H1 (cell line): ENCODE measurements around the gene GSE1. TPM values are rescaled to one million over a fixed set of nuclear protein-coding genes. Genes with fewer than 3 reads are reported as not detected.

Experiments
- CTCF ChIA-PET: fragments of 300-600 bp; sonication (Branson Sonifier 250); formaldehyde crosslinking; loops from one replicate; lab custom pipeline; 2021; ENCODE audit not compliant: partially characterized antibody; lab: Charles Lee
- POLR2A ChIA-PET: fragments of 300-600 bp; sonication (Branson Sonifier 250); formaldehyde crosslinking; loops from one replicate; lab custom pipeline; 2021; ENCODE audit warnings: inconsistent platforms; ENCODE audit not compliant: partially characterized antibody; lab: Charles Lee
- DNase-seq, 2 experiments: peaks; one replicate each; pipeline versions ENCODE4 v3.0.0 to v3.0.0-alpha.2; 2010 to 2022; ENCODE audit warnings: low spot score in 2 of 2, low read depth in 1 of 2, mixed read lengths in 1 of 2
- FAIRE-seq: peaks from 2 replicates; lab custom pipeline; 2011; peaks lifted over from hg19 to GRCh38; lab: Jason Lieb, UNC
- H2AFZ ChIP-seq: 2 replicates; pipeline ENCODE4 v1.8.1; 2012; ENCODE audit warnings: low read length, inconsistent platforms
- H2AK5ac ChIP-seq: 2 replicates; pipeline ENCODE4 v1.6.1; 2013; ENCODE audit warnings: low read depth, low read length
- H2BK120ac ChIP-seq: replicated peaks from 2 replicates; pipeline ENCODE3; 2013; ENCODE audit warnings: low read depth, low read length, inconsistent platforms
- H2BK12ac ChIP-seq: 2 replicates; pipeline ENCODE4 v1.6.1; 2013; ENCODE audit warnings: low read depth, low read length
- H2BK15ac ChIP-seq: 2 replicates; pipeline ENCODE4 v1.6.1; 2013; ENCODE audit warnings: low read length
- H2BK20ac ChIP-seq: 2 replicates; pipeline ENCODE4 v1.6.1; 2013; ENCODE audit warnings: low read length
- H2BK5ac ChIP-seq: 2 replicates; pipeline ENCODE4 v1.6.1; 2013; ENCODE audit warnings: low read depth, low read length
- H3K14ac ChIP-seq: 2 replicates; pipeline ENCODE4 v1.6.1; 2013; ENCODE audit warnings: inconsistent platforms; ENCODE audit not compliant: insufficient read length
- H3K18ac ChIP-seq: 2 replicates; pipeline ENCODE4 v1.6.1; 2013; ENCODE audit warnings: low read length; ENCODE audit errors: extremely low read depth
- H3K23ac ChIP-seq: 2 replicates; pipeline ENCODE4 v1.6.1; 2013; ENCODE audit warnings: inconsistent platforms; ENCODE audit not compliant: insufficient read length
- H3K23me2 ChIP-seq: 2 replicates; pipeline ENCODE4 v1.6.1; 2013; ENCODE audit warnings: low read depth, low read length
- H3K27ac ChIP-seq: 2 replicates; pipeline ENCODE4 v1.6.1; 2011; ENCODE audit warnings: low read depth, low read length, inconsistent platforms
- H3K27me3 ChIP-seq, 4 experiments: replicated peaks in 1 of 4; 1 replicate in 1 of 4; 2 replicates in 3 of 4; pipeline versions ENCODE4 v1.6.1 to v1.8.1; 2011 to 2013; ENCODE audit warnings: low read length in 3 of 4, mild to moderate bottlenecking in 3 of 4, inconsistent platforms in 2 of 4, mixed read lengths in 2 of 4, moderate library complexity in 1 of 4; ENCODE audit not compliant: control insufficient read depth in 3 of 4, insufficient read depth in 3 of 4; ENCODE audit errors: extremely low read depth in 1 of 4
- H3K36me3 ChIP-seq, 4 experiments: 2 replicates each; pipeline versions ENCODE4 v1.6.1 to v1.8.1; 2011 to 2013; ENCODE audit warnings: mild to moderate bottlenecking in 4 of 4, low read length in 3 of 4, moderate library complexity in 2 of 4, control low read depth in 1 of 4, inconsistent platforms in 1 of 4; ENCODE audit not compliant: insufficient read depth in 4 of 4, control insufficient read depth in 2 of 4
- H3K4ac ChIP-seq: replicated peaks from 2 replicates; pipeline ENCODE3; 2013; ENCODE audit warnings: low read length, low read depth, mixed read lengths, inconsistent platforms; ENCODE audit not compliant: insufficient read length
- H3K4me1 ChIP-seq, 4 experiments: replicated peaks in 1 of 4; 1 replicate in 1 of 4; 2 replicates in 3 of 4; pipeline versions ENCODE4 v1.6.1 to v1.8.1; 2011 to 2013; ENCODE audit warnings: low read length in 3 of 4, inconsistent platforms in 2 of 4, mixed read lengths in 1 of 4; ENCODE audit not compliant: insufficient read depth in 4 of 4, control insufficient read depth in 3 of 4
- H3K4me2 ChIP-seq, 2 experiments: 2 replicates each; pipeline versions ENCODE4 v1.6.1 to v1.8.1; 2011 to 2013; ENCODE audit warnings: low read depth in 2 of 2, low read length in 2 of 2, control low read depth in 1 of 2, inconsistent platforms in 1 of 2, mild to moderate bottlenecking in 1 of 2; ENCODE audit not compliant: insufficient read depth in 1 of 2
- H3K4me3 ChIP-seq, 4 experiments: fragments of 200-600, 300-600 bp in 1 of 4; sonication (generic), shearing (Covaris generic), sonication (Bioruptor Twin) in 1 of 4; 2 replicates each; pipeline versions ENCODE4 v1.5.1 to v1.8.1; 2011 to 2016; ENCODE audit warnings: low read length in 4 of 4, low read depth in 3 of 4, control low read depth in 2 of 4, inconsistent platforms in 2 of 4, mild to moderate bottlenecking in 2 of 4, mixed read lengths in 1 of 4, moderate library complexity in 1 of 4; ENCODE audit not compliant: insufficient read depth in 2 of 4; ENCODE audit errors: extremely low read depth in 1 of 4
- H3K56ac ChIP-seq: replicated peaks from 2 replicates; pipeline ENCODE3; 2013; ENCODE audit warnings: low read depth, mild to moderate bottlenecking, mixed read lengths, low read length, inconsistent platforms; ENCODE audit not compliant: insufficient read length
- H3K79me1 ChIP-seq: 2 replicates; pipeline ENCODE4 v1.6.1; 2013; ENCODE audit warnings: low read depth, low read length, control low read depth
- H3K79me2 ChIP-seq, 2 experiments: 2 replicates each; pipeline versions ENCODE4 v1.6.1 to v1.8.1; 2012 to 2013; ENCODE audit warnings: low read length in 2 of 2, mild to moderate bottlenecking in 2 of 2, inconsistent platforms in 1 of 2; ENCODE audit not compliant: insufficient read depth in 2 of 2, control insufficient read depth in 1 of 2
- H3K9ac ChIP-seq, 4 experiments: replicated peaks in 1 of 4; 1 replicate in 1 of 4; 2 replicates in 3 of 4; pipeline versions ENCODE4 v1.6.1 to v1.8.1; 2011 to 2013; ENCODE audit warnings: low read depth in 3 of 4, low read length in 3 of 4, control low read depth in 2 of 4, mild to moderate bottlenecking in 2 of 4, moderate library complexity in 2 of 4, inconsistent platforms in 1 of 4; ENCODE audit errors: extremely low read depth in 1 of 4
- H3K9me3 ChIP-seq, 2 experiments: 2 replicates each; pipeline versions ENCODE4 v1.6.1 to v1.8.1; 2012 to 2013; ENCODE audit warnings: mild to moderate bottlenecking in 2 of 2, moderate library complexity in 2 of 2, control low read depth in 1 of 2, inconsistent platforms in 1 of 2, low read depth in 1 of 2, low read length in 1 of 2, mixed read lengths in 1 of 2; ENCODE audit not compliant: insufficient read depth in 2 of 2
- H4K20me1 ChIP-seq, 2 experiments: replicated peaks in 1 of 2; 2 replicates each; pipeline versions ENCODE3 to v1.8.1; 2011 to 2013; ENCODE audit warnings: inconsistent platforms in 2 of 2, low read length in 2 of 2, mild to moderate bottlenecking in 1 of 2; ENCODE audit not compliant: insufficient read depth in 2 of 2, control insufficient read depth in 1 of 2
- H4K5ac ChIP-seq: 2 replicates; pipeline ENCODE4 v1.6.1; 2013; ENCODE audit warnings: low read length, low read depth, mixed read lengths, inconsistent platforms; ENCODE audit not compliant: insufficient read length
- H4K8ac ChIP-seq: 2 replicates; pipeline ENCODE4 v1.8.0; 2013; ENCODE audit warnings: mild to moderate bottlenecking, moderate library complexity, low read length, inconsistent platforms; ENCODE audit not compliant: insufficient read depth; ENCODE audit errors: extremely low read depth
- H4K91ac ChIP-seq: replicated peaks from 2 replicates; pipeline ENCODE3; 2013; ENCODE audit warnings: low read length, mixed read lengths, inconsistent platforms; ENCODE audit not compliant: insufficient read length
- CEBPB ChIP-seq: IDR thresholded peaks from 2 replicates; pipeline ENCODE4 v1.6.1; 2012; ENCODE audit warnings: low read depth, low read length
- CHD2 ChIP-seq: IDR thresholded peaks from 2 replicates; pipeline ENCODE4 v1.6.1; 2012; ENCODE audit warnings: low read length, improper control_type of control experiment
- JUN ChIP-seq: IDR thresholded peaks from 2 replicates; pipeline ENCODE4 v1.6.1; 2011; ENCODE audit warnings: low read depth, mild to moderate bottlenecking, improper control_type of control experiment, low read length
- SIRT6 ChIP-seq: IDR thresholded peaks from one replicate; pipeline ENCODE4 v1.7.1; 2012; ENCODE audit warnings: low read length, inconsistent platforms
- SUZ12 ChIP-seq: fragments of 200-600 bp; sonication (generic); IDR thresholded peaks from 2 replicates; pipeline ENCODE4 v1.6.1; 2012; ENCODE audit warnings: mild to moderate bottlenecking, inconsistent platforms, low read length, moderate library complexity, mixed read lengths
- WGBS, 2 experiments: shearing (Covaris generic) in 1 of 2; methylation state at CpG; one replicate each; pipeline versions ENCODE4 v1.1.6 to v1.1.7; 2013 to 2015; ENCODE audit warnings: low lambda C conversion rate in 2 of 2, mixed read lengths in 2 of 2, inconsistent platforms in 1 of 2, low coverage in 1 of 2, missing lambda C conversion rate in 1 of 2; ENCODE audit not compliant: insufficient replicate concordance in 2 of 2, insufficient coverage in 1 of 2, insufficient read length in 1 of 2; ENCODE audit errors: extremely low coverage in 1 of 2, missing lambda C conversion rate in 1 of 2; 5-methylcytosine and 5-hydroxymethylcytosine counted together
- polyA plus RNA-seq, 7 experiments: library from polyadenylated mRNA; depleted of rRNA in 3 of 7; stranded (reverse) in 5 of 7; unstranded in 2 of 7; fragments of >200 nt in 5 of 7; fragments of 200-250 nt in 2 of 7; gene quantifications; 1 replicate in 5 of 7; 2 replicates in 1 of 7; 4 replicates in 1 of 7; pipeline versions ENCODE4 v1.2.1 to v1.2.3, GENCODE V29; 2011 to 2013; ENCODE audit warnings: missing spikeins in 2 of 7, mixed read lengths in 2 of 7
- total RNA-seq: library from RNA; stranded (reverse); fragmentation: NEBNext Ultra II Directional; extraction: Animal tissue kit (Norgen Biotek cat#: 25700); gene quantifications from 2 replicates; pipeline ENCODE4 v1.2.1, GENCODE V29; 2021

The GSE1 gene
- total and polyA plus RNA-seq, 2 of the 8 experiments (the other 6 are each of a cell fraction or from before 2014, with no cell fraction given): 26.0 to 65.6 TPM

- CTCF ChIA-PET: interaction anchor here (1.4 to 4.4 kb wide), 3 partner anchors 12 to 183 kb away, joined by 4 to 20 read pairs (median 15); no protein-coding TSS in a partner anchor
- H3K14ac ChIP-seq: no peak overlapping the region
- peaks cover 3% of the 10 kb centered on the region for H3K79me1 ChIP-seq
- DNase-seq (no peak), FAIRE-seq (no peak)
- POLR2A ChIA-PET: interaction anchor here (1.2 kb wide), 1 partner anchor 26 kb away, joined by 3 read pairs; no protein-coding TSS in a partner anchor
- H3K4ac ChIP-seq: no peak overlapping the region
- H4K8ac ChIP-seq: no peak overlapping the region
- H2BK12ac ChIP-seq: peak overlapping the region; percentile 30; the same call in 1 of the 2 replicates
- TF ChIP-seq CEBPB: no peak
- no peak for TF ChIP-seq SIRT6
- TF ChIP-seq SUZ12: no peak
- no peak for TF ChIP-seq JUN
- no peak for TF ChIP-seq CHD2
- H4K20me1 ChIP-seq: no peaks in the 10 kb centered on the region
- no peak overlapping the region for H3K4me3 ChIP-seq
- H2AK5ac ChIP-seq: peak overlapping the region; percentile 79; the same call in 1 of the 2 replicates
- H3K23me2 ChIP-seq: peaks cover 1% of the 10 kb centered on the region; the same call in 1 of the 2 replicates
- no peak overlapping the region for H3K27ac ChIP-seq
- H3K36me3 ChIP-seq: no peaks in the 10 kb centered on the region; a peak in 1 of 8 replicates
- no peak overlapping the region for H2BK15ac ChIP-seq
- peaks cover 0 to 33% of the 10 kb centered on the region in 2 experiments; a peak in 2 of 4 replicates for H3K79me2 ChIP-seq
- no peak overlapping the region for H2BK20ac ChIP-seq
- no peak overlapping the region for H3K4me2 ChIP-seq
- H4K5ac ChIP-seq: no peak overlapping the region
- H3K4me1 ChIP-seq: peaks cover 10 to 72% (median 62%) of the 10 kb centered on the region in 4 experiments
- H3K18ac ChIP-seq: no peak overlapping the region
- WGBS, 2 experiments: 93% methylated on average over 11 of the region's 11 CpGs; no CpG with 5 or more reads in 1 of the 2 experiments
- no peak overlapping the region for H4K91ac ChIP-seq
- no peak overlapping the region for H2BK5ac ChIP-seq
- peaks cover 0 to 6% (median 3%) of the 10 kb centered on the region in 4 experiments; a peak in 2 of 7 replicates for H3K27me3 ChIP-seq
- no peak overlapping the region for H2AFZ ChIP-seq
- H3K23ac ChIP-seq: no peak overlapping the region
- H3K56ac ChIP-seq: no peak overlapping the region
- no peak overlapping the region for H3K9ac ChIP-seq
- H2BK120ac ChIP-seq: peak overlapping the region; percentile 6
- H3K9me3 ChIP-seq: no peaks in the 10 kb centered on the region
Observed at GRCh38 chr16:85604145-85604705, 8.9 kb upstream of the GSE1 start.
